PFSK-1 (cell line): Measurements from ENCODE around the gene TMEM109.

Experiments
- FOXP2 ChIP-seq: optimal IDR thresholded peaks from 2 replicates; pipeline ENCODE3; 2011; ENCODE audit warnings: borderline replicate concordance, control low read depth, inconsistent platforms; ENCODE audit not compliant: insufficient read depth; ENCODE audit errors: extremely low read length, extremely low read depth
- POLR2AphosphoS5 ChIP-seq: IDR thresholded peaks from 2 replicates; pipeline ENCODE4 v1.6.1; 2012; ENCODE audit warnings: low read depth, mild to moderate bottlenecking, control low read depth, low read length, moderate library complexity
- SIN3A ChIP-seq: IDR thresholded peaks from 2 replicates; pipeline ENCODE4 v1.6.1; 2012; ENCODE audit warnings: mild to moderate bottlenecking, low read length, moderate library complexity, borderline replicate concordance; ENCODE audit not compliant: insufficient read depth
- TAF1 ChIP-seq: IDR thresholded peaks from 2 replicates; pipeline ENCODE4 v1.6.1; 2012; ENCODE audit warnings: low read length, control low read depth, borderline replicate concordance; ENCODE audit not compliant: insufficient read depth
- TF ChIP-seq, protein P1 (sequence below), 2 experiments: IDR thresholded peaks; 2 replicates each; pipeline versions ENCODE4 v1.6.1 to v1.8.0; 2011 to 2012; ENCODE audit warnings: low read depth in 2 of 2, low read length in 2 of 2, control low read depth in 1 of 2, inconsistent platforms in 1 of 2, mild to moderate bottlenecking in 1 of 2, moderate library complexity in 1 of 2; ENCODE audit not compliant: insufficient read depth in 1 of 2

The TMEM109 gene

GRCh38 chr11:60968223-60968622 lies 54.3 kb downstream of the TMEM109 start:
- TF ChIP-seq TAF1: no peak
- TF ChIP-seq, protein P1, sequence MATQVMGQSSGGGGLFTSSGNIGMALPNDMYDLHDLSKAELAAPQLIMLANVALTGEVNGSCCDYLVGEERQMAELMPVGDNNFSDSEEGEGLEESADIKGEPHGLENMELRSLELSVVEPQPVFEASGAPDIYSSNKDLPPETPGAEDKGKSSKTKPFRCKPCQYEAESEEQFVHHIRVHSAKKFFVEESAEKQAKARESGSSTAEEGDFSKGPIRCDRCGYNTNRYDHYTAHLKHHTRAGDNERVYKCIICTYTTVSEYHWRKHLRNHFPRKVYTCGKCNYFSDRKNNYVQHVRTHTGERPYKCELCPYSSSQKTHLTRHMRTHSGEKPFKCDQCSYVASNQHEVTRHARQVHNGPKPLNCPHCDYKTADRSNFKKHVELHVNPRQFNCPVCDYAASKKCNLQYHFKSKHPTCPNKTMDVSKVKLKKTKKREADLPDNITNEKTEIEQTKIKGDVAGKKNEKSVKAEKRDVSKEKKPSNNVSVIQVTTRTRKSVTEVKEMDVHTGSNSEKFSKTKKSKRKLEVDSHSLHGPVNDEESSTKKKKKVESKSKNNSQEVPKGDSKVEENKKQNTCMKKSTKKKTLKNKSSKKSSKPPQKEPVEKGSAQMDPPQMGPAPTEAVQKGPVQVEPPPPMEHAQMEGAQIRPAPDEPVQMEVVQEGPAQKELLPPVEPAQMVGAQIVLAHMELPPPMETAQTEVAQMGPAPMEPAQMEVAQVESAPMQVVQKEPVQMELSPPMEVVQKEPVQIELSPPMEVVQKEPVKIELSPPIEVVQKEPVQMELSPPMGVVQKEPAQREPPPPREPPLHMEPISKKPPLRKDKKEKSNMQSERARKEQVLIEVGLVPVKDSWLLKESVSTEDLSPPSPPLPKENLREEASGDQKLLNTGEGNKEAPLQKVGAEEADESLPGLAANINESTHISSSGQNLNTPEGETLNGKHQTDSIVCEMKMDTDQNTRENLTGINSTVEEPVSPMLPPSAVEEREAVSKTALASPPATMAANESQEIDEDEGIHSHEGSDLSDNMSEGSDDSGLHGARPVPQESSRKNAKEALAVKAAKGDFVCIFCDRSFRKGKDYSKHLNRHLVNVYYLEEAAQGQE (IDR thresholded peaks at IDR 0.05; ENCODE audit: insufficient read depth in 1 of 2, low read depth in 2 of 2, low read length in 2 of 2): no peak
- no peak for TF ChIP-seq SIN3A
- TF ChIP-seq FOXP2: no peak
- no peak for TF ChIP-seq POLR2AphosphoS5

- TF ChIP-seq TAF1 (no peak), POLR2AphosphoS5 (no peak), SIN3A (no peak), FOXP2 (no peak)
- TF ChIP-seq, protein P1 (IDR thresholded peaks at IDR 0.05; ENCODE audit: insufficient read depth in 1 of 2, low read depth in 2 of 2, low read length in 2 of 2): no peak
Observed at GRCh38 chr11:60970369-60970774, 56.4 kb downstream of the TMEM109 start.

DNA sequence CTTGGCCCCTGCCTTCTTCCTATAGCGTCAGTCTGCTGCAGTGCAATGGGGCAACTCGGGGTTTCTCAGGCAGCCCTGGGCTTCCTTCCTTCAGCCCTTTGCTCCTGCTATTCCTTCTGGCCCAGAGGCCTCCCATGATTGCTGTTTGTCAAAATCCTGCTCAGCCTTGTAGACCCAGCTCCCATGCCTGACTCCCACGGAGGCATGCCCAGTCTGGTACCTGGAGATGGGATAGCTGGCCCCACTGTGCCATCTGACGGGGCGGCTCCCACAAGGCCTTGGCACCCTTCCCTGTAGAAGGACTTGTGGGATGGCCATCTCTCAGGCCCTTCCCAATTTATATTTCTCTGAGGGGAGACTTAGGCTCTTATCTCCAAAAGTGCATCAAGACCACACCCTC lies 56.9 kb downstream of the TMEM109 start:
- TF ChIP-seq POLR2AphosphoS5 (no peak), SIN3A (no peak)

DNA sequence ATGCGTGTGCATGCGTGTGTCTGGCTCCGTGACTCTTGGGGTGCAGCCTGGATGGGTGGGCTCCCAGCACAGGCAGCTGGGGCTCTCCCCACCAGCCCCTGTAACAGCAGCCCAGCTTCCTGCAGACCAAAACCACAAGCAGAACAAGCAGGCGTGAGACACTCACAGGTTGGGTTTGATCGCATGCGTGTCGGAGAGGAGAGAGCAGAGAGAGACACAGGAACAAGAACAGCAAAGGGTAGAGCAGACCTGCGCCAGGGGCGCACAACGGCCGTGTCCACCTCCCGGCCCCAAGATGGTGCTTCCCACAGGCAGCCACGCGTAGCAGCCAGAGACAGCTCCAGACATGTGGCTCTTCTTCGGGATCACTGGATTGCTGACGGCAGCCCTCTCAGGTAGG lies 57.6 kb downstream of the TMEM109 start, which contains the start of gene CD6:
TSS of gene CD6 (plus strand) at position 161 of the 400 bp plus-strand sequence. CDS start at position 347, 186 bp downstream.
- TF ChIP-seq FOXP2: no peak

DNA sequence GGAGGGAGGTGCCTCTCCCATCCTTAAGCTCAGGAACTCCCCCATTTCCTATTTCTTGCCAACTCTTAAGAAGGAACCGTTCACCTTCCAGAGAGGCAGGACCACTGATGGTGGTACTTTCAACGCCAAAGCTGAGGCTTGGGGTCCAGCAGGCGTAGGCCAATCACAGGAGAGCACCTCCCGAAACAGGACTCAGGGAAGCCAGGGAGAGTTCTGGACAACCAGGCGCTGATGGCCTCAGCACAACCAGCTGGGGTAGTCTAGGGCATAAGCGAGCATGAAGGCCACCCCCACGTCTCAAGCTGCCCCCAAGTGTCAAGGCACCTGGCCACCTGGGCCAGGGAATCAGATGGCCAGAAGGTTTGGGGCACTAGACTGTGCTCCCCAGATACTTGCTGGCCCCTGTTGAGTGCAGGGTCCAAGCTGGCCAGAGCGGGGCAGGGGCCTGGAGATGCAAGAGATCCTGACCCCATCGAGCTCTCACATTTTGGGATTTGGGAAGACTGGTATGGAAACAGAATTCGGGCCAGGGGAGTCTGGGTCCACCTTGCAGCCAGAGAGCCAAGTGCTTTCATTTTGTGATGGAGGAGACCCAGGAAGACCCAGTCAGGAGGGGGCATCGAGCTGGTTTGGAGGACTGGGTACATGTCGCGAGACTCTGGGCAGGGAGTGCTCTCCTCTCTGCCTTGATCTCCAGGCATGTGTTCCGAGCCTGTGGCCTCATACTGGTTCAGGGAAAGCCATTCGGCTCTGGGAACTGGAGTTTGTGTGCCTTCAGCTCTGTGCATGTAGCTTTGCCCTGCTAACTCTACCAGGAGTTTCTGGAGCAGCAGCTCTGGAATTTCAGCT lies 58.4 kb downstream of the TMEM109 start:
- no peak for TF ChIP-seq SIN3A
- TF ChIP-seq TAF1: no peak
- TF ChIP-seq, protein P1 (IDR thresholded peaks at IDR 0.05; ENCODE audit: insufficient read depth in 1 of 2, low read depth in 2 of 2, low read length in 2 of 2): no peak
- TF ChIP-seq POLR2AphosphoS5: no peak
- TF ChIP-seq FOXP2: no peak
